NCI-H1105 (cell line): ENCODE data around the gene RAC3.

Experiments used
- DNase-seq: peaks from one replicate; lab custom pipeline; 2025; lab: John Stamatoyannopoulos, UW

Gene RAC3

DNA sequence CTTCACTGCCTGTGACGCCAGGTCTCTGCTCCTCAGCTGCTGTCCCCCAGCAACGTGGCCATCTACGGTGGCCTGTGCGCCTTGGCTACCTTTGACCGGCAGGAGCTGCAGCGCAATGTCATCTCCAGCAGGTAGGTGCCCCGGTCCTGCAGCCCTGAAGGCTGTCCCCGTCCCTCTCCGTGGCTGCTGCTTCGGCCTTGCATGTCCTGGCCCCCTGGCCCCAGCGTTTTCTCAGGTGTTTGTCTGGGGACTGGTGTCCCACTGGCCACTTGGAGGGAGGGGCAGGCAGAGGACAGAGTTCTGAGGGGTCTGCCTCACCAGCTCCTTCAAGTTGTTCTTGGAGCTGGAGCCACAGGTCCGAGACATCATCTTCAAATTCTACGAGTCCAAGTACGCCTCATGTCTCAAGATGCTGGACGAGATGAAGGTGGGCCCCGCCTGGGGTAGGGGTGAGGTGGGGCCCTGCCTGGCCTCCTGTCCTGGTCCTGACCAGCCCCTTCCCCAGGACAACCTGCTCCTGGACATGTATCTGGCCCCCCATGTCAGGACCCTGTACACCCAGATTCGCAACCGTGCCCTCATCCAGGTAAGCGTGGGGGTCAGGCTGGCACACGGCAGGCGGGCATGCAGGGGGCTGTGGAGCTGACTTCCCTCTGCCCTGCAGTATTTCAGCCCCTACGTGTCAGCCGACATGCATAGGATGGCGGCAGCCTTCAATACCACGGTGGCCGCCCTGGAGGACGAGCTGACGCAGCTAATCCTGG, 24.7 kb downstream of the RAC3 start:
- DNase-seq, result no peak

DNA sequence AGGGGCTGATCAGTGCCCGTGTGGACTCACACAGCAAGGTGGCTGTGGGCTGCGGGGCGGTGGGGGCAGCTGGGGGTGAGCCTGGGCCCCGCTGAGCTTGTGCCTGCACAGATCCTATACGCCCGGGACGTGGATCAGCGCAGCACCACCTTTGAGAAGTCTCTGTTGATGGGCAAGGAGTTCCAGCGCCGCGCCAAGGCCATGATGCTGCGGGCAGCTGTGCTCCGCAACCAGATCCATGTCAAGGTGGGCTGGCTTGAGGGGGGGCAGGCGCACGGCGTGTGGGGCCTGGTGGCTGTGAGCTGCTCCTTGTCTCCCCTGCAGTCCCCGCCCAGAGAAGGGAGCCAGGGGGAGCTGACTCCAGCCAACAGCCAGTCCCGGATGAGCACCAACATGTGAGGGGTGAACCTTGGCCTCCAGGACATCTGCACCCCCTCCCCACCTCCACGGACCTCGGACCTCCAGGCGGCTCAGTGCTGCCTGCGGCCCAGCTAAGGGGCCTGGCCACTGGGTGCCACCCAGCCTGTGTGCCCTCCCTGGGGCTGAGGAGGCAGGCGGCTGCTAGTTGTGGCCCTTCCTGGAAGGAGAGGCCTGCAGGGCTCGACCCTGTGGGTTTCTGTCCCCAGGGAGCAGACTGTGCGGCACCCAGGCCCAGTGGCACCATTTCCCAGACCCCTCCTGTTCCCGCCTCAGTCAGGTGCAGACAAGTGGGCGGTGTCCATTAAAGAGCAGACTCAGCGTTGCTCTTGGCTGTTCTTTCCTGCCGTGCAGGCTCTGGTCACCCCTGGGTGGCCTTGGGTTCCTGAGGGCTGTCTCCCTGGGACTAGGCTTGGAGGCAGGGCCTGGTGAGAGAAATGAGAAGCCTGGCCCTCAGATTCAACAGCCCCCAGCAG, 25.5 kb downstream of the RAC3 start:
- no peak for DNase-seq

DNA sequence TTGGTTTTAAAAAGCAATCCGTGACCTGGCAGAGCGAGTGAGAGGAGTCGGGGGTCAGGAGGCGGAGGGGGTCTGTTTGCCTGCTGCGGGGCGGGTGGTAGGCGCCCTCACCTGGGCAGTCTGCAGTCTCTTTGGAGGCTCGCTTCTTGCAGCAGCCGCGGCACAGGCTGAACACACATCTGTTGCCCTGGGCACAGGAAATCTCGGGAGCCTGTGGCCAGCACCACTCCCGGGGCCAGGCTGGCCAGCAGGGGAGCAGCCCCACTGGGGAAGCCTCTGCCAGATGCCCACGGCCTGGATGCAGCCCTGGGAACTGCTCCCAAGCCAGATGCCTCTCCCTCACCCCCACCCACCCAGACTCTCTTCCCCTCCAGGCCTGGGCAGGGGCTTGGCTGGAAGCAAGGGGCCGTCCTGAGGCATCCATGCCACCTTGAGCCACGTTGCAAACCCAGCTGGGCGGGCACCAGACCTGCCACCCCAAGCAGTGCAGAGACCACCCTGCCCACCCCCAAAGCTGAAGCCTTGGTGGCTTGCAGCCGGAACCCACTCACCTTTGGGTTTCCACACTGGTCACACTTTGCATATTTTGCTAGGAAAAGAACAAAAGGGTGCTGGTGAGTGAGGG, 26.9 kb downstream of the RAC3 start:
- no peak for DNase-seq

DNA sequence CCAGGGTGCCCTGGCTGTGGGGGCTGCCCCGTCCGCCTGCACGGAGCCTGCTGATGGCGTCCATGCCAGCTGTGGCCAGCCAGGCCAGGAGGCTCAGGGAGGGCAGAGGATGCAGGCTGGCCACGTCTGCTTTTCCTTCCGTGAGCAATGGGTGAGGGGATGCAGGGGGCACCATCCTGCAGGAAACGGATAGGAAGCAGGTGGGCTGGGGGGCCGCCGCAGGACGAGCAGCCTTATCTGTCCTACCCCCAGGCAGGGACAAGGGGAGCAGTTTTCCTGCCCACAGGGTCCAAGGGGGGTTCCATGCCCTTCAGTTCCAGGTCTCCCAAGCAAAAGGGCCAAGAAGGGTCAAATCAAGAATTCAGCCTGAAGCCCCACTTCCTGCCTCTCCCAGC, 27.4 kb downstream of the RAC3 start:
- DNase-seq, result no peak

DNA sequence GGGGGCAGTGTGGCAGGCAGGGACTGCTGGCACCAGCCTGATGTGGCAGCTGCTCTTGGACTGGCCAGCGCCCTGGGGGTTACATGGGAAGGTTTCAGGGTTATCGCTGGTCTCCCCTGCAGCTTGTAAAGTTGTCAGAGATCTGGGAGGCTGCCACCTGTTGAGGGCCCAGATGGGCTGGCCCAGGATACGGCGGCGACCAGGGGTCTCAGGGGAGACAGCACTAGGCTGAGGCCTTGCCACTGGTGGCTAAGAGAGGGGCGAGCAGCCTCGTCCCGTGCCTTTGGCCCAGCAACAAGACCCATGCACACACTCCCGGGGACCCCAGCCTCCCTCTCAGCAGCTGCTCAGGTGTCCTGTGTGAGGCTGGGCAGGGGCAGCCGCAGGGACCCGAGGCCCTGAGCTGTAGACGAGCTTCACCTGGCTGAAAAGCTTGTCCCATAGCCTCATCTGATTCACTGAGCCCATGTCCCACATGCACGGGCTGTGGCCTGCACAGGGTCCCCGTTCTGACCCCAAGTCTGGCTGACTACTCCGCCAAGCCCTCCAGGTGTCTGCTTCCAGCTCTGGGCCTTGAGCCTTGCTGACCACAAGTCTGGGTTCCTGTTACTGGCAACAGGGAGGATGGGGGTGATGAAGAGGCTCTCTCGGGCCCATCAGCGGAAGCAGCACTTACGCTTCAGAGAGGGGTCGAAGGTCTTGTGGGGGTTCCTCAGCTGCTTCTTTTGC, 28.0 kb downstream of the RAC3 start:
- DNase-seq, result no peak

DNA sequence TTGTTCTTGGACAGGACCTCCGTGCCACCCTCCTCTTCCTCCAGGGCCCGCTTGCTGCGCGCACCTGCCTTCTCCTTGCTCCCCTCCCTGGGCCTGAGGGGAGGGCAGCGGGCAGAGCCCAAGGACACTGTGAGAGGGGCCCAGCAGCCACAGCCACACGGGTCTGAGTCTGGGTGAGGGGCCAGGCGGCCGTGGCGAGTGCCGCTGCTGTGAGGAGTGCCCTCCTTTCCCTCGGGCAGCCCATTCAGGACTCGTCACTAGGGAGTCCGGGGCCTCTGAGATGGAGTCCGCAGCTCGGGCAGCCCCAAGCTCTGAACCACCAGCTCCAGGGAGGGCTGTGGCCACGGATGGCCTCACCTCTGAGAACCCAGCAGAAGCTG, 28.5 kb downstream of the RAC3 start:
- DNase-seq, result no peak

DNA sequence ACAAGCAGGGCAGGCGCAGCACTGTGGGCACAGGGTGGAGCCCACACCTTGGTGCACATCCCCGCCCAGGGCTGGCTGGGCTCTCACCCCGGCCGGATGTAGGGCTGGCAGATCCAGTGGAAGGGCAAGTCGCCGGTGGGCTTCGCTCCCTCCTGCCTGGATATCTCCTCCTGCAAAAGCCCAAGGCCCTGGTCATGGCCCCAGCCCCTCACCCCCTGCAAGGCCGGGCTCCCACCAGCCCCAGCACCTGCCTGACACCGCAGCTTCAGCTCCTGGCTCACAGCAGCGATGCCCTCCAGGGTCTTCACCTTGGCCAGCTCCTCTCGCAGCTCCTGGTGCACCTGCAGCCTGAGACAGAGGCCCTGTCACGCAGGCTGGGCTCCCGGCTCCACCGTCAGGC, 29.1 kb downstream of the RAC3 start:
- no peak for DNase-seq

DNA sequence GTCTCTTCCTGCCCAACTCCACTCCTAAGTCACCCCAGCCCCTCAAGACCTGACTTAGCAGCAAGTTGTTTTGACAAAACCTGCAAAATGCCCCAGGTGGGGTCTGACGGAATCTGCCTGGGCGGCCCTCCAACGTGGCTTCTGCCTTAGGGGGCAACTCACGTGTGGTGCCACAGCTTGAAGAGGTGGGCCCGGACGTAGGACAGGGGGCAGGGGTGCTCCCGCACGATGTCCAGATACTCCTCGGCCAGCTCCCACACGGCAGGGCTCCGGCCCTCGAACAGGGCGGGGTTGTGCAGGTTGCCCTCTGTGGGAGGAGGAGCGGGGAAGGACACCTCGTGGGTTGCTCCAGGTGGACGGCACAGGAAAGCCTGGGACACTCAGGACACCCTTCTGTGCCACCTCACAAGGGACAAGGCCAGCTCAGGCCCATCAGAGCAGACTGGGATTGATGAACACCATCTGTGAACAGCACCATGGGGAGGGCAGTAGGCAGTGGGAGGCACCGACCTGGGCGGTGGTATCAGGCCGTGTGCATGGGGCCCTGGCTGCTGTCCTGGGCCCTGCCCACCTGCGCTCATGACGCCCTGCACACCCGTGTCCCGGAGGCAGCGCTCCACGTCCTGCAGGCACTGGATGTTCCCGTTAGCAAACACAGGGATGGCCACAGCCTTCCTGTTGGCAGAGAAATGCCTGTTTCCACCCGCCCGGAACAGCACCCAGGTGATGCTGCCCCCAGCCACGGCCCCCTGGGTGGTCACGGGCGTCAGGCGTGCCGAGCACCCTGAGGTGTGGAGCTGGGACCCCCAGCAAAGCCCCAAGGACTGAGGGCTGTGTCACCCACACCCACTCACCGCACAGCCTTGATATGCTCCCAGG, 29.8 kb downstream of the RAC3 start:
- DNase-seq, result no peak

DNA sequence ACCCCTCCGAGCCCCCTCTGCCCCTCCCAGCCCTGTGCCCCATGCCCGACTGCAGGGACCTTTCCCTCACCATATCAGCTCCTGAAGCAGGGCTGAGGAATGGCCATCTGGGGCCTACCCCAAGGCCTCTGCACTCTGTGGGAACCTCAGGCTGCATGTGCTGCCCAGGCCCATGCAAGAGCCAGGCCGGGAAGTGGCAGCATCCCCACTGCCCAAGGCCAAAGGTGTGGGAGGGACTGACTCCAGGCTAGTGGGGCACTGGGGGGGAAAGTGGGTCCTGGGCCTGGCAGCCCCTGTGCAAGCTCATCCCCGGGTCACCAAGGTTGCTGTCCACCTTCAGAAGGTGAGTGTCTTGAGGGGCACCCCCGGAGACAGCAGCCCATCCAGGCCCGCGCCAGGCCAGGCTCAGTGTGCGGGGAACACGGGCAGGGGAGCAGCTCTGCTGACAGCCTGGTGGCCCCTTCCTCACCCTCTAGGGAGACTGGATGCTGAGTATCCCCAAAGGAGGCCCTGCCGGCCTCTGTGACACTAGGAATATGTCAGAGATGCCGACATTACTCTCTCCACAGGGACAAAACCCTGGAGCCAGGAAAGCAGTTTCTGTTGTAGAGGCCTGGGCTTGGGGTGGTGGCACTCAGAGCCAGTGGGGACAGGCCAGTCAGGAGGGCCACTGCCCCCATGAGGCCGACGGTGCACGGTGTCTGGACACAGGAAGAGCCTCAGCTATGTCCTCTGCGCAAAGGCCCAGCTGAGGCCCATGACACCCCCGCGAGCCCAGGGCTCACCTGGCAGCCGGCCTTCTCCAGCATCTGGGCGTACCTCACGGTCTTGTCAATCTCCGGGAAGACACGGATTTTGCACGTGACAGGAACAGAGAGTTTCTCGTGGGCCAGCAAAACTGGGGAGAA, 30.9 kb downstream of the RAC3 start:
- no peak for DNase-seq

DNA sequence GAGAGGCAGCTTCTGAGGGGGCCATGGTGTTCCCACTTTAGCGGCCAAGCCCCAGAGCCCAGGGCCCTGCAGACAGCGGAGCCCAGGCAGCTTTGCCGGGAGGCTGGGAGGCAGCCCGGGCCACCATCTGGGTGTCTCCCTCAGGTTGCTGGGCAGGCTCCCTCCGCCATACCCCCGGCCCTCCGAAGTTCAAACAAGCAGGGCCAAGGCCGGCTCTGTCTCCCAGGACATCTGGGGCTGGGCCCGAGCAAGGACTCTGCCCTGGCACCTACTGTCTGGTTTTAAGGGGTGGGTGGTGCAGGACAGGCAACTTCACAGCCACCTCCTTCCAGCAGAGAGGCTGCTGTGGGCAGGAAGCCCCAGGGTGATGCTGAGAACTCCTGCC, 31.5 kb downstream of the RAC3 start:
- DNase-seq, result no peak

DNA sequence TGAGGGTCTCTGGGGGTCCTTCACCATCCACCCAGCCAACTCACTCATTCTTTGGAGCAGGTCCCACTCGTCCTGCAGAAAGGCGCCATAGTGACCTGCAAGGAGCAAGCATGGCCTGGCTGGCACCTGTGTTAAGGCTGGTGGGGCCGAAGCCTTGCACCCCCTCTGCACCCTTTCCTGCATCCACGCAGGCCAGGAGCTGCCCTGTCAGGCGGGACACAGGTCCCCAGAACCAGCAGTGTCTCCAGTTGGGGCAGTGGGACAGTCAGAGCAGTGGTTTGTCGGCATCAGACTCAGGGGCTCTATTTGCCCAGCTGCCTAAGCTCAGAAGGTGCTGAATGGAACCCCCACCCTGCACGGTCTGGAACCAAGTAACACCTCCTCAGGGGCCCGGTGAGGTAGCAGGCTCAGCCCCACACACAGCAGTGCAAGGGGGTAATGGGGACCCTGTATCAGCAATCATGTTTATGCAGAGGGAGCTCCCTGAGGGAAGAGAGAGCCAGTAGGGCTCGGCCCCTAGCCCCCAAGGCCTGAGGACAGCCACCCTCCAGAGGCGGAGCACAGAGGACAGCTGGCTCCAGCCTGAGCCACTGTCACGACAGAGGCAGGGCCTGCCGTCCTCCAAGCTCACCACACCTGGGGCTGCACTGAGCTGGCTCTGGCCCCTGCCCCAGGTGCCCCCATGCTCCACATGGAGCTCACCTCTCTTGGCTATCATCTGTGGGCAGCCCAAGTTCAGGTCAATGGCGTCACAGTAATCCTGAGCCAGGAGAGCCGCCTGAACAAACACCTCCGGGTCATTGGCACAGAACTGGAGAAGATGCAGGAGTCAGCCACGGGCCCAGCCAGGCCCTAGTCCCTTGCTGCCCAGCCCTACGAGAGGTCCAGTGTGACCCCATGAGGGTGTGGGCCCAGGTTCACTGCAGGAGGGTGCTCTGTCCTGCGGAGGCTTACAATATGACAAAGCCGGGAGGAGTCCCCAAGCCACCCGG, 32.2 kb downstream of the RAC3 start:
- no peak for DNase-seq

DNA sequence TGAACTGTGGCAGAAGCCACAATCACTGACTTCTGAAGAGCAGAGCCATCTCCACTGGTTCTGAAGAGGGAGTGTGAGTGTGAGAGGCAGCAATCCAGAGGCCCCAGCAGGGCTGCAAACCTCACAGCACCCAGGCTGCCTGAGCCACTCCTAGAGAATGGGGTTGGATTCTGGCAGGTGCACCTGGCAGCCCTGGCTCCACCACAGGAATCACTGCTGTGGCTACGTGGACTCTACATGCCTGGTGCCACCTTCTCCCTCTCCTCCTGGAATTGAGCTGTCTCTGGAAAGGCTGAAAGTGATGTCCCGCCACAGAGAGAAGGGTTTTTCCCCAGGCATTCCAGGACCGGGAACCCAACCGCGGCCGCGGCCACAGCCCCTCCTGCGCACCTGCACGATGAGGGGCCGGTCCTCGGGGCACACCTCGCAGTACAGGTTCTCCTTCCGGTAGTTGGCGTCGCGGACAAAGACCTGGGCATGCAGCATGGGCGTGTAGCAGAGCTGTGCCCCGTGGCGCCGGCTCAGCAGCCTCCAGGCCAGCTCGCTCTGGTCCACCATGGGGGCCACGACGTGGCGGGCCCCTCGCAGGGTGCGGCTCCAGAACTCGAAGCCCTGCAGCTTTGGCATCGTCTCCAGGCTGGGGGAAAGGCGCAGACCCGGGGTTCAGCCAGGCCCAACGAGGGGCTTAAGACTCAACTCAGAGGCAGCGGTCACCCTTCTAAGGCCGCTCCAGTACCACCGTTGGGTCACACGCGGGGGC, 33.1 kb downstream of the RAC3 start:
- DNase-seq, result no peak

DNA sequence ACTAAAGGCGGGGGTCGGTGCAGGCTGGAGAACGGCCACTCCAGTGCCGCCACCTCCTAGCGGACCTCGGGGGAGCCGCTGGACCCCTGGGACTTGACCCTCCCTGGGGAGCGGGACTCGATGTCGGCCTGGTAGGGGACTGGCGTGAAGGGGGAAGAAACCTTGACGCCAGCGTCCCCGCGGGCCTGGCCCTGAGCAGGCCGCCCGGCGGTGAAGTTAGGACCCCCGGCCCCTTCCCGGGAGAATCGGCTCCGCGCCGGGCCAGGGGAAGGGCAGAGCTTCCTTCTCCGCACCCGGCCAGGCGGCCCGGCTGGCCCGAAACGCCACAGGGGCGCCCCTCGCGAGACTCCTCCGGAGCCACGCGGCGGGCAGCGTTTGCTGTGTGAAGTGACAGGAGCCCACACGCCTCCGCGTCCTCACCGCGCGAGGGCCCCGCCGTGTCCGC, 33.7 kb downstream of the RAC3 start:
- no peak for DNase-seq

DNA sequence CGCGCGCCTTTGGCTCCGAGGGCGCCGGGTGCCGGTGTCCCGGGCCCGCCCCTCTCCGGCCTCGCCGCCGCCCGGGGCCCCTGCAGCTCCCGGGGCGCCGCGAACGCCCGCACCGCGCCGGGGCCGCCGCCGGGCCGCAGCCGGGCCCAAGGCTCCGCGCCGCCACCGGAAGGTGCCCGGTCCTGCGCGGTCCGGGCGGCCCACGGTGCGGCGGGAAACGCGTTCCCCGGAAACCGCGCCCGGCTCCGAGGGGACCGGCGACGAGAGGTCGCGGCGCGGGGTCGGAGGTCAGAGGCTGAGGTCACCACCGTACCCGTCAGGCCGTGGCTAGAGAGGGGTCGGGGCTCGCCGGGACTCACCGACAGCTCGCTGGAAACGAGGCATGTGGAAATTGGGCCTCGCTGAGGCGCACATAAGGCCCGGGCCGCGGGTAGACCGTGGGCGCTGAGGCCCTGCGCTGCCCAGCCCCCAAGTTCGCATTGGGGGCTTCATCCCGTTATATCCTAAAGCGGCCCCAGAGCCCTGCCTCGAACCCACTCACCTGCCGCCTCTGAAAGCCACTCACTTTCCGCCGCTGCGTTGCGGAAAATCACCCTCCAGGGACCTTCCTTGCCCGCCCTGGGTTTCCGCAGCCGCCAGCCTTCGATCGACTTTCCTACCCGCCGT, 34.3 kb downstream of the RAC3 start, which contains the start of gene DUS1L:
TSS of gene DUS1L (minus strand) at position 167 of the 666 bp plus-strand sequence. CDS start 745 bp downstream, outside the sequence.
- no peak for DNase-seq

DNA sequence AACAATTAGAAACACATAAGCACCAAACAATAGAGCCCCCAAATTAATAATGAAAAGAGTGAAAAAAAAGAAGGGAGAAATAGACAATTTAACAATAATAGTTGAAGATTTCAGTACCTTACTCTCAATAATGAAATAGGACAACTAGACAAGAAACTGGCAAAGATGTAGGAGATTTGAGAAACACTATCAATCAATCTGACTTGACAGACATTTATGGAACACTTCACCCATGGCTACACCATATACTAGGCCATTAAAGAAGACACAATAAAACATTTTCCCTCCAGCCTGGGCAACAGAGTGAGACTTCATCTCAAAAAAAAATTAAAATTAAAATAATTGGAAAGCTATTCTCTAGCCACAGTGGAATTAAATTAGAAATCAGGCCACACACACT, 39.1 kb downstream of the RAC3 start:
- DNase-seq, result no peak

DNA sequence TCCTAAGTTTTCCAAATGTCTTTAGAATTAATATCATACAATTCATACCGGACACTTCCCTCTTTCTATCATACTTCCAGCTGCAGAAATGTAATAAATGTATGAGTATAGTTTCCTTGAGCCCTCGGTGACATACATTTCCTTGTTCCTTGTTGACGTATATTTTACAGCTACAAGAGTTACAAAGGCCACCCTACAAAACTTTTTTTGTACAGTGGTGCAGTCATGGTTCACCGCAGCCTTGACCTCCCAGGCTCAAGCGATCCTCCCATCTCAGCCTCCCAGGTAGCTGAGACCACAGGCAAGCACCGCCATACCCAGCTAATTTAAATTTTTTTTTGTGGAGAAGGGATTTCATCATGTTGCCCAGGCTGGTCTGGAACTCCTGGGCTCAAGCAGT, 41.3 kb downstream of the RAC3 start:
- DNase-seq, result no peak

DNA sequence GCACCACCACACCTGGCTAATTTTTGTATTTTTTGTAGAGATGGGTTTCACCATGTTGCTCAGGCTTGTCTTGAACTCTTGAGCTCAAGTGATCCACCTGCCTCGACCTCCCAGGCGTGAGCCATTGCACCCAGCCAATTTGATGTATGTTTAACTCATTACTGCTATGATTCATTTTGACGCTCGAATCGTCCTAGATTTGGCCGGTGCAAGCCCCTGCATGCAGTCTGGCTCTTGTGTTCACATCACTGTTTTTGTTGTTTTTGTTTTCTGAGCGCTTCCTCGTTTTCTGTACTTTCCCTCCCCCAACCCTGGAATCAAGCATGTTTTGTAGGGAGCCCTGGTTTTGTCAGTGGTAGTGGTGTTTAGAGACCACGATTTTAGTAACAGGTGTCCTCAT, 42.0 kb downstream of the RAC3 start:
- no peak for DNase-seq
